Testis (tissue), 2 donors: Measurements from ENCODE around the gene NECAB2.

Experiments
- POLR2A ChIP-seq: fragments of 450-650 bp; IDR thresholded peaks from one replicate; pipeline ENCODE4 v1.6.1; 2017; ENCODE audit warnings: antibody characterized with exemption, mild to moderate bottlenecking, moderate library complexity
- TF ChIP-seq, protein P1 (sequence below), 3 experiments: fragments of 450-650 bp in 2 of 3; fragments of 200-600 bp in 1 of 3; sonication (generic) in 1 of 3; IDR thresholded peaks; one replicate each; pipeline ENCODE4 v1.5.1; 2016 to 2019; ENCODE audit warnings: antibody characterized with exemption in 3 of 3, mild to moderate bottlenecking in 2 of 3, moderate library complexity in 1 of 3

DNA sequence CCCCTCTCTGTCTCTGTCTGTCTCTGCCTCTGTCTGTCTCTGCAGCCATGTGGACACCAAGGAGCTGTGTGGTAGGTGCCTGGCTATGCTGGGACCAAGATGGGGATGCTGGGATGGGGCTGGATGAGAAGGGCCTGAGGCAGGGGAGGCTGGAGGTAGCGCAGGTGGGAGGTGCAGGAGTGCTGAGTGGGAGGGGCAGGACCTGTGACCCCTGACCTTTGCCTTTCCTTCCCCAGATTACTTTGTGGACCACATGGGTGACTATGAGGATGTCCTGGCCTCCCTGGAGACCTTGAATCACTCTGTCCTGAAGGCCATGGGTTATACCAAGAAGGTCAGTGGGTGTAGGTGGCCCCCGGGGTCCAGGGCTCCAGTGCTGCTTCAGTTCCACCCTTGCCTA is 12.8 kb downstream of the NECAB2 start:
- TF ChIP-seq, protein P1, sequence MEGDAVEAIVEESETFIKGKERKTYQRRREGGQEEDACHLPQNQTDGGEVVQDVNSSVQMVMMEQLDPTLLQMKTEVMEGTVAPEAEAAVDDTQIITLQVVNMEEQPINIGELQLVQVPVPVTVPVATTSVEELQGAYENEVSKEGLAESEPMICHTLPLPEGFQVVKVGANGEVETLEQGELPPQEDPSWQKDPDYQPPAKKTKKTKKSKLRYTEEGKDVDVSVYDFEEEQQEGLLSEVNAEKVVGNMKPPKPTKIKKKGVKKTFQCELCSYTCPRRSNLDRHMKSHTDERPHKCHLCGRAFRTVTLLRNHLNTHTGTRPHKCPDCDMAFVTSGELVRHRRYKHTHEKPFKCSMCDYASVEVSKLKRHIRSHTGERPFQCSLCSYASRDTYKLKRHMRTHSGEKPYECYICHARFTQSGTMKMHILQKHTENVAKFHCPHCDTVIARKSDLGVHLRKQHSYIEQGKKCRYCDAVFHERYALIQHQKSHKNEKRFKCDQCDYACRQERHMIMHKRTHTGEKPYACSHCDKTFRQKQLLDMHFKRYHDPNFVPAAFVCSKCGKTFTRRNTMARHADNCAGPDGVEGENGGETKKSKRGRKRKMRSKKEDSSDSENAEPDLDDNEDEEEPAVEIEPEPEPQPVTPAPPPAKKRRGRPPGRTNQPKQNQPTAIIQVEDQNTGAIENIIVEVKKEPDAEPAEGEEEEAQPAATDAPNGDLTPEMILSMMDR (IDR thresholded peaks at IDR 0.05), result no peak
- no peak for TF ChIP-seq POLR2A
